Measurements from ENCODE around the gene USP17L11.
"Not testable (repeated sequence)": the region's sequence is repeated elsewhere in the genome, so short reads cannot be mapped to it uniquely, and the experiment has no call there.

The USP17L11 gene
- 0 reads per million in 18 experiments for total RNA-seq

GRCh38 chr4:9215105-9215504 is at the start of gene USP17L11:
USP17L11 (plus strand) TSS chr4:9215405; CDS start chr4:9215405, 0 bp downstream.
- not testable (repeated sequence) for DNase-seq

GRCh38 chr4:9165990-9166389 is 49.2 kb upstream of the USP17L11 start:
- DNase-seq, result not testable (repeated sequence)

GRCh38 chr4:9169791-9170459 is 45.3 kb upstream of the USP17L11 start, which contains the start of gene FAM90A26:
FAM90A26 (plus strand) TSS chr4:9170409; CDS start chr4:9173173, 2,764 bp downstream.
- DNase-seq, result not testable (repeated sequence)

GRCh38 chr4:9210357-9210756 is 4.8 kb upstream of the USP17L11 start, which contains the start of gene USP17L10:
USP17L10 (plus strand) TSS chr4:9210657; CDS start chr4:9210657, 0 bp downstream.
- not testable (repeated sequence) for DNase-seq

GRCh38 chr4:9214701-9215100 is 504 bp upstream of the USP17L11 start:
- not testable (repeated sequence) for DNase-seq

- not testable (repeated sequence) for DNase-seq
Observed at GRCh38 chr4:9219852-9220251, 4.6 kb downstream of the USP17L11 start, which contains the start of gene USP17L12. USP17L12 (plus strand) TSS chr4:9220152; CDS start chr4:9220152, 0 bp downstream.

- not testable (repeated sequence) for DNase-seq
Observed at GRCh38 chr4:9224596-9224995, 9.4 kb downstream of the USP17L11 start, which contains the start of gene USP17L13. USP17L13 (plus strand) TSS chr4:9224896; CDS start chr4:9224896, 0 bp downstream.

GRCh38 chr4:9230249-9230648 is 15.0 kb downstream of the USP17L11 start:
- not testable (repeated sequence) for DNase-seq

GRCh38 chr4:9234085-9234484 is 18.9 kb downstream of the USP17L11 start, which contains the start of gene USP17L15:
USP17L15 (plus strand) TSS chr4:9234385; CDS start chr4:9234385, 0 bp downstream.
- not testable (repeated sequence) for DNase-seq

GRCh38 chr4:9238461-9238860 is 23.3 kb downstream of the USP17L11 start:
- not testable (repeated sequence) for DNase-seq

GRCh38 chr4:9243579-9243978 is 28.4 kb downstream of the USP17L11 start, which contains the start of gene USP17L17:
USP17L17 (plus strand) TSS chr4:9243879; CDS start chr4:9243879, 0 bp downstream.
- not testable (repeated sequence) for DNase-seq

- not testable (repeated sequence) for DNase-seq
Observed at GRCh38 chr4:9247953-9248680, 32.9 kb downstream of the USP17L11 start, which contains the start of gene USP17L18. USP17L18 (plus strand) TSS chr4:9248630; CDS start chr4:9248630, 0 bp downstream.

- not testable (repeated sequence) for DNase-seq
Observed at GRCh38 chr4:9253078-9253477, 37.9 kb downstream of the USP17L11 start, which contains the start of gene USP17L19. USP17L19 (plus strand) TSS chr4:9253378; CDS start chr4:9253378, 0 bp downstream.

GRCh38 chr4:9257824-9258223 is 42.6 kb downstream of the USP17L11 start, which contains the start of gene USP17L20:
USP17L20 (plus strand) TSS chr4:9258124; CDS start chr4:9258124, 0 bp downstream.
- DNase-seq, result not testable (repeated sequence)

- DNase-seq, result not testable (repeated sequence)
Observed at GRCh38 chr4:9262572-9262971, 47.4 kb downstream of the USP17L11 start, which contains the start of gene USP17L21. USP17L21 (plus strand) TSS chr4:9262872; CDS start chr4:9262872, 0 bp downstream.
